HEK293T (cell line): Measurements from ENCODE around the gene SPESP1.
"Not testable (repeated sequence)": the region's sequence is repeated elsewhere in the genome, so short reads cannot be mapped to it uniquely, and the experiment has no call there.

Source experiments
- ARNT ChIP-seq: fragments of 450-650 bp; IDR thresholded peaks from 2 replicates; pipeline ENCODE4 v1.6.1; 2017; ENCODE audit warnings: mild to moderate bottlenecking
- ELF4 ChIP-seq: fragments of 450-650 bp; IDR thresholded peaks from 2 replicates; pipeline ENCODE4 v1.6.1; 2017; ENCODE audit warnings: antibody characterized with exemption
- FOXA1 ChIP-seq: fragments of 450-650 bp; IDR thresholded peaks from 2 replicates; pipeline ENCODE4 v1.6.1; 2016; ENCODE audit warnings: mild to moderate bottlenecking
- FOXM1 ChIP-seq: fragments of 450-650 bp; IDR thresholded peaks from 2 replicates; pipeline ENCODE4 v1.6.1; 2017; ENCODE audit warnings: mild to moderate bottlenecking, borderline replicate concordance
- HDGF ChIP-seq: fragments of 450-650 bp; IDR thresholded peaks from 2 replicates; pipeline ENCODE4 v1.6.1; 2017; ENCODE audit warnings: antibody characterized with exemption, borderline replicate concordance
- L3MBTL2 ChIP-seq: fragments of 450-650 bp; conservative IDR thresholded peaks from 2 replicates; pipeline ENCODE4 v1.6.1; 2016; ENCODE audit warnings: mild to moderate bottlenecking
- LEF1 ChIP-seq: fragments of 450-650 bp; IDR thresholded peaks from 2 replicates; pipeline ENCODE4 v1.6.1; 2017; ENCODE audit warnings: mild to moderate bottlenecking, borderline replicate concordance
- PKNOX1 ChIP-seq: fragments of 450-650 bp; IDR thresholded peaks from 2 replicates; pipeline ENCODE4 v1.6.1; 2016
- SP1 ChIP-seq: fragments of 450-650 bp; IDR thresholded peaks from 2 replicates; pipeline ENCODE4 v1.6.1; 2017
- TARDBP ChIP-seq: fragments of 450-650 bp; IDR thresholded peaks from 2 replicates; pipeline ENCODE4 v1.6.1; 2016
- ZNF384 ChIP-seq: fragments of 450-650 bp; IDR thresholded peaks from 2 replicates; pipeline ENCODE4 v1.6.1; 2016

GRCh38 chr15:68963719-68964118 is 33.4 kb downstream of the SPESP1 start:
- TF ChIP-seq FOXM1, FOXA1, L3MBTL2, LEF1, ELF4, ARNT, HDGF, SP1, PKNOX1, ZNF384, TARDBP: not testable (repeated sequence)
